Thymus (tissue), 11 donors: Measurements from ENCODE around the gene CORO1C. TPM values are rescaled to one million over a fixed set of nuclear protein-coding genes. Genes with fewer than 3 reads are reported as not detected.

ENCODE experiments used
- DNase-seq, 9 donors: peaks; one replicate each; pipeline ENCODE4 v3.0.0-alpha.2; 2013; ENCODE audit warnings: low spot score in 9 of 9, low read depth in 6 of 9, missing footprints in 1 of 9
- H3K27ac ChIP-seq, 2 donors: one replicate each; pipeline ENCODE4 v1.5.1; 2013; ENCODE audit warnings: control low read depth in 1 of 2, low read depth in 1 of 2, low read length in 1 of 2, mild to moderate bottlenecking in 1 of 2, moderate library complexity in 1 of 2
- H3K27me3 ChIP-seq, 2 donors: one replicate each; pipeline ENCODE4 v1.5.1; 2013; ENCODE audit warnings: low read length in 1 of 2; ENCODE audit not compliant: control insufficient read depth in 2 of 2, insufficient read depth in 1 of 2
- H3K36me3 ChIP-seq, 2 donors: one replicate each; pipeline ENCODE4 v1.5.1; 2013; ENCODE audit warnings: low read length in 1 of 2, mild to moderate bottlenecking in 1 of 2, moderate library complexity in 1 of 2; ENCODE audit not compliant: control insufficient read depth in 2 of 2, insufficient read depth in 2 of 2
- H3K4me1 ChIP-seq, 2 donors: one replicate each; pipeline ENCODE4 v1.5.1; 2013; ENCODE audit warnings: low read length in 2 of 2; ENCODE audit not compliant: control insufficient read depth in 2 of 2, insufficient read depth in 2 of 2
- H3K4me3 ChIP-seq, 2 donors: one replicate each; pipeline ENCODE4 v1.5.1; 2013; ENCODE audit warnings: low read length in 2 of 2, control low read depth in 1 of 2, mild to moderate bottlenecking in 1 of 2
- H3K9me3 ChIP-seq, 2 donors: one replicate each; pipeline ENCODE4 v1.5.1; 2013; ENCODE audit warnings: low read length in 1 of 2, mild to moderate bottlenecking in 1 of 2; ENCODE audit not compliant: control insufficient read depth in 2 of 2, insufficient read depth in 1 of 2
- whole genome bisulfite sequencing: extraction: QIAGEN DNeasy Blood & Tissue Kit; methylation state at CpG from one replicate; pipeline ENCODE4 v1.1.7; 2013; 5-methylcytosine and 5-hydroxymethylcytosine counted together
- polyA plus RNA-seq: library from polyadenylated mRNA; stranded (reverse); fragments of 200-250 nt; gene quantifications from one replicate; pipeline ENCODE4 v1.2.3, GENCODE V29; 2013
- total RNA-seq: library from RNA; stranded (reverse); fragments of 120-200 nt; gene quantifications from one replicate; pipeline ENCODE4 v1.2.4, GENCODE V29; 2013
- donor health status: healthy.

Gene CORO1C
- total and polyA plus RNA-seq, 2 donors = 24.6 to 35.4 TPM

- H3K9me3 ChIP-seq = no peaks in the 10 kb centered on the region
- no peaks in the 10 kb centered on the region for H3K36me3 ChIP-seq
- H3K27ac ChIP-seq = no peak overlapping the region
- peaks cover 0 to 5% of the 10 kb centered on the region in 2 donors for H3K27me3 ChIP-seq
- 53% methylated on average over 21 of the region's 21 CpGs for WGBS
- H3K4me1 ChIP-seq = peaks cover 0 to 4% of the 10 kb centered on the region in 2 donors
- H3K4me3 ChIP-seq = no peak overlapping the region
- no peak for DNase-seq
Observed at GRCh38 chr12:108609537-108610335, 121.6 kb downstream of the CORO1C start.

- no peak overlapping the region for H3K27ac ChIP-seq
- no peak for DNase-seq
- H3K27me3 ChIP-seq = peaks cover 0 to 5% of the 10 kb centered on the region in 2 donors
- H3K4me1 ChIP-seq = peaks cover 0 to 4% of the 10 kb centered on the region in 2 donors
- H3K4me3 ChIP-seq = no peak overlapping the region
- no peaks in the 10 kb centered on the region for H3K9me3 ChIP-seq
- 96% methylated on average over 5 of the region's 5 CpGs for WGBS
- no peaks in the 10 kb centered on the region for H3K36me3 ChIP-seq
Observed at GRCh38 chr12:108608616-108609015, 122.7 kb downstream of the CORO1C start.

GRCh38 chr12:108607981-108608600 is 123.2 kb downstream of the CORO1C start:
- Histone ChIP-seq H3K4me1 (peaks cover 0 to 4% of the 10 kb centered on the region in 2 donors), H3K36me3 (no peaks in the 10 kb centered on the region), H3K9me3 (no peaks in the 10 kb centered on the region), H3K4me3 (no peak overlapping the region), H3K27me3 (peaks cover 0 to 5% of the 10 kb centered on the region in 2 donors), H3K27ac (no peak overlapping the region)
- WGBS = 97% methylated on average over 10 of the region's 10 CpGs
- no peak for DNase-seq

GRCh38 chr12:108606492-108606891 is 124.8 kb downstream of the CORO1C start:
- Histone ChIP-seq H3K4me3 (no peak overlapping the region), H3K4me1 (peaks cover 0 to 4% of the 10 kb centered on the region in 2 donors), H3K27me3 (peaks cover 0 to 5% of the 10 kb centered on the region in 2 donors), H3K27ac (no peak overlapping the region), H3K36me3 (no peaks in the 10 kb centered on the region), H3K9me3 (no peaks in the 10 kb centered on the region)
- DNase-seq = no peak
- 87% methylated on average over 9 of the region's 9 CpGs for WGBS

- H3K4me3 ChIP-seq = no peak overlapping the region
- H3K27ac ChIP-seq = no peak overlapping the region
- peaks cover 0 to 5% of the 10 kb centered on the region in 2 donors for H3K27me3 ChIP-seq
- WGBS = 94% methylated on average over 4 of the region's 4 CpGs
- DNase-seq = no peak
- peaks cover 0 to 4% of the 10 kb centered on the region in 2 donors for H3K4me1 ChIP-seq
- no peaks in the 10 kb centered on the region for H3K36me3 ChIP-seq
- H3K9me3 ChIP-seq = no peaks in the 10 kb centered on the region
Observed at GRCh38 chr12:108605690-108606406, 125.5 kb downstream of the CORO1C start.

- WGBS = 93% methylated on average over 3 of the region's 3 CpGs
- Histone ChIP-seq H3K4me1 (peaks cover 0 to 4% of the 10 kb centered on the region in 2 donors), H3K36me3 (no peaks in the 10 kb centered on the region), H3K4me3 (no peak overlapping the region), H3K27me3 (peaks cover 0 to 5% of the 10 kb centered on the region in 2 donors), H3K9me3 (no peaks in the 10 kb centered on the region), H3K27ac (no peak overlapping the region)
- DNase-seq = no peak
Observed at GRCh38 chr12:108605000-108605689, 126.2 kb downstream of the CORO1C start.

GRCh38 chr12:108604208-108604941 is 126.9 kb downstream of the CORO1C start:
- Histone ChIP-seq H3K4me3 (no peak overlapping the region), H3K9me3 (no peaks in the 10 kb centered on the region), H3K27ac (no peak overlapping the region), H3K4me1 (peaks cover 0 to under 1% of the 10 kb centered on the region in 2 donors), H3K36me3 (no peaks in the 10 kb centered on the region), H3K27me3 (peaks cover 0 to under 1% of the 10 kb centered on the region in 2 donors)
- no peak for DNase-seq
- WGBS = 81% methylated on average over 14 of the region's 14 CpGs

- WGBS = 94% methylated on average over 4 of the region's 4 CpGs
Observed at GRCh38 chr12:108603743-108604142, 127.6 kb downstream of the CORO1C start.

More at GRCh38 chr12:108603743-108604142, 127.6 kb downstream of the CORO1C start:
- Histone ChIP-seq H3K36me3 (no peaks in the 10 kb centered on the region), H3K27ac (no peak overlapping the region), H3K4me3 (no peak overlapping the region), H3K4me1 (no peaks in the 10 kb centered on the region), H3K9me3 (no peaks in the 10 kb centered on the region), H3K27me3 (no peaks in the 10 kb centered on the region)
- no peak for DNase-seq
